Heart right ventricle (tissue), 16 donors: ENCODE results near the gene FGF14. TPM values are rescaled to one million over a fixed set of nuclear protein-coding genes. Genes with fewer than 3 reads are reported as not detected.
A peak's percentile ranks its signal among the peaks of the same experiment; 100 is the strongest.

Experiments
- ATAC-seq, 8 donors: fragments of 200-7000 bp; cut with Tn5 transposase; one replicate each; pipeline ENCODE4 v1.9.1; 2020; ENCODE audit warnings: mild to moderate bottlenecking in 8 of 8, moderate library complexity in 8 of 8, moderate number of reproducible peaks in 1 of 8
- DNase-seq, 2 donors: peaks; one replicate each; pipeline ENCODE4 v3.0.0-alpha.2; 2020
- H3K27ac ChIP-seq, 10 donors: fragments of 200-600 bp; sonication (generic) in 2 of 10; one replicate each; pipeline versions ENCODE4 v1.5.0 to v1.8.0; 2020 to 2022; ENCODE audit warnings: mild to moderate bottlenecking in 3 of 10
- H3K27me3 ChIP-seq, 7 donors: fragments of 200-600 bp; one replicate each; pipeline ENCODE4 v1.8.0; 2021 to 2022; ENCODE audit warnings: mild to moderate bottlenecking in 2 of 7
- H3K36me3 ChIP-seq, 9 donors: fragments of 200-600 bp; sonication (generic) in 1 of 9; one replicate each; pipeline versions ENCODE4 v1.5.0 to v1.8.0; 2020 to 2022; ENCODE audit warnings: mild to moderate bottlenecking in 2 of 9
- H3K4me1 ChIP-seq, 9 donors: fragments of 200-600 bp; sonication (generic) in 1 of 9; one replicate each; pipeline versions ENCODE4 v1.5.0 to v1.8.0; 2020 to 2022; ENCODE audit warnings: mild to moderate bottlenecking in 4 of 9
- H3K4me3 ChIP-seq, 10 donors: fragments of 200-600 bp; sonication (generic) in 2 of 10; one replicate each; pipeline versions ENCODE4 v1.5.0 to v1.8.0; 2020 to 2022; ENCODE audit warnings: mild to moderate bottlenecking in 7 of 10, moderate library complexity in 2 of 10
- H3K9me3 ChIP-seq, 11 donors: fragments of 200-600 bp in 10 of 11; sonication (generic) in 2 of 11; one replicate each; pipeline versions ENCODE4 v1.5.0 to v1.8.0; 2013 to 2022; ENCODE audit warnings: mild to moderate bottlenecking in 2 of 11, control low read depth in 1 of 11, moderate library complexity in 1 of 11
- CTCF ChIP-seq, 9 donors: fragments of 200-600 bp; sonication (generic) in 2 of 9; IDR thresholded peaks; one replicate each; pipeline versions ENCODE4 v1.5.0 to v1.8.0; 2021 to 2022; ENCODE audit warnings: antibody characterized with exemption in 9 of 9, mild to moderate bottlenecking in 5 of 9, moderate library complexity in 1 of 9
- WGBS, 2 donors: extraction: QIAGEN DNeasy Blood & Tissue Kit; methylation state at CpG; one replicate each; pipeline ENCODE4 v1.1.7; 2013; ENCODE audit warnings: inconsistent platforms in 1 of 2; 5-methylcytosine and 5-hydroxymethylcytosine counted together
- intact Hi-C, 10 donors: fragments of 100-400 bp; cut with DNase I; formaldehyde crosslinking; loops; one replicate each; pipeline versions ENCODE4 v1.11.1 to v1.14.2; 2022
- polyA plus RNA-seq, 2 donors: library from polyadenylated mRNA; stranded (reverse); fragments of 200-250 nt; gene quantifications; one replicate each; pipeline ENCODE4 v1.2.3, GENCODE V29; 2013
- total RNA-seq, 10 donors: library from RNA; stranded (reverse); fragmentation: NEBNext Ultra II Directional in 3 of 10; extraction: Animal tissue kit (Norgen Biotek cat#: 25700) in 3 of 10; gene quantifications; one replicate each; pipeline versions ENCODE4 v1.2.1 to v1.2.4, GENCODE V29; 2021 to 2023
- donor health status: Arrhythmogenic right ventricular cardiomyopathy.
- donor health status: ischemic (EF 13 %, LVEDD 7.1; RV severe dilation, severe dysfunction).
- donor health status: healthy with polysubstance abuse.
- donor health status: DM: no; HTN: yes; CAD: no.
- donor health status: DM: no; HTN: no; CAD: no.
- donor health status: ischemic (EF 25% LVEDD 6.9; RV normal size, moderate dysfunction).
- donor health status: ischemic (EF 25% LVEDD 5.7; RV mildly dilated, moderate dysfunction).
- donor health status: healthy.
- donor health status: DM: yes; HTN: yes; CAD: no.
- donor health status: Ischemic cardiomyopathy.
- donor health status: ischemic (EF 35%, LVEDD 5.7; RV mildly dilated, moderate dysfunction).
- donor health status: nonischemic (EF 11% LVEDD 7.7; RV severe dilation, severe dysfunction).
- donor health status: DM: yes; HTN: yes; CAD: no.
- donor health status: PGD.
- donor health status: ischemic (EF 29% LVEDD 5.4; RV normal size, mild dysfunction).
- donor health status: nonischemic (EF 23%, LVEDD 6.1; RV moderate dilation, normal function).

The FGF14 gene
- total and polyA plus RNA-seq, 12 donors: 0.20 to 7.8 (median 5.3) TPM

GRCh38 chr13:102000764-102001163 is 401.1 kb downstream of the FGF14 start:
- ATAC-seq (no peak), DNase-seq (no peak)
- no peak overlapping the region for H3K4me3 ChIP-seq
- H3K27me3 ChIP-seq: no peaks in the 10 kb centered on the region
- H3K4me1 ChIP-seq: peaks cover 0 to 31% (median 20%) of the 10 kb centered on the region in 9 donors
- intact Hi-C loops: no loop called here
- no peaks in the 10 kb centered on the region for H3K9me3 ChIP-seq
- peak overlapping the region in 1 of 10 donors; percentile 5 for H3K27ac ChIP-seq
- H3K36me3 ChIP-seq: no peaks in the 10 kb centered on the region
- TF ChIP-seq CTCF (IDR thresholded peaks at IDR 0.05): no peak

DNA sequence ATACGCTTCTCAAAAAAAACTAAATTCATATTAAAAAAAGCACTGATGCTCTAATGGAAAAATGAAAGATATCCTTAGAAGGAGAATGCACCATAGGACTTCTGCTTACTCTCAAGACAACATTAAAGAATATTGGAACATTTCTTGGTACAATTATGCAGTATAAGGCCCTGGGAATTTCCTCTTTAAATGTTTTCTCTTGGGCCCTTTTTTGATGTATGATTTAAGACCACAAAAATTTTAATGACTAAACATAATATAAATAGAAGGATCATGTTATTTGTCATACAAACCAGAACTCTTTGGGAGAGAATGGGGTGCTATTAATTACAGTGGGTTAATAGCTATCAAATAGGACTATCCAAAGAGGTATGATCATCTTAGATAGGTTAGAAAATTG is 403.7 kb downstream of the FGF14 start:
- no peak for TF ChIP-seq CTCF (IDR thresholded peaks at IDR 0.05)
- no peaks in the 10 kb centered on the region for H3K27me3 ChIP-seq
- intact Hi-C loops: no loop called here
- no peak overlapping the region for H3K27ac ChIP-seq
- no peak overlapping the region for H3K4me3 ChIP-seq
- ATAC-seq (no peak), DNase-seq (no peak)
- no peaks in the 10 kb centered on the region for H3K36me3 ChIP-seq
- WGBS, 2 donors: 91 to 97% methylated on average over 1 of the region's 1 CpG
- peaks cover 0 to 22% (median 12%) of the 10 kb centered on the region in 9 donors for H3K4me1 ChIP-seq
- H3K9me3 ChIP-seq: peaks cover 0 to 6% (median 0%) of the 10 kb centered on the region in 11 donors

DNA sequence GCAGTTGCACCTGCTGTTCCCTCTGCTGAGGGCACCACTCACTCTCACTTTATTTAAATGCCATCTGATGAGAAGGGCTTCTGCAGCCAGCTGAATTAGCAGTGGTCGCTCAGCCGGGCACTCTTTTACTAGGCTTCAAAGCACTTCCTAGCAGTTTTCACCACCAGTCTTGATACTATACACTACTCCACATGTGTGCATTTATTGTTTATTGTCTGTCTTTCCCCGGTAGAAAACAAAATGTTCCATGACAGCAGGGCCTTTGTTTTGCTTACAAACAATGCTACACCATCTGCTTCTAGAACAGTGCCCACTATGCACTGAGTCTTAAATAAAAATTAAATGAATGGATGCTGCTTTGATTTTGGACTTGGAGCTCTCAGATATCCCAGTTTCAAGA is 404.9 kb downstream of the FGF14 start:
- Histone ChIP-seq H3K4me1 (peaks cover 0 to 10% (median 3%) of the 10 kb centered on the region in 9 donors), H3K36me3 (no peaks in the 10 kb centered on the region), H3K27ac (no peak overlapping the region), H3K9me3 (peaks cover 0 to 9% (median 0%) of the 10 kb centered on the region in 11 donors), H3K4me3 (no peak overlapping the region), H3K27me3 (no peaks in the 10 kb centered on the region)
- ATAC-seq: no peak
- no peak for TF ChIP-seq CTCF (IDR thresholded peaks at IDR 0.05)
- intact Hi-C loops: no loop called here
- 73 to 83% methylated on average over 3 of the region's 3 CpGs for WGBS, 2 donors
- no peak for DNase-seq

GRCh38 chr13:101989798-101990350 is 412.0 kb downstream of the FGF14 start:
- TF ChIP-seq CTCF (IDR thresholded peaks at IDR 0.05): no peak
- no peaks in the 10 kb centered on the region for H3K4me1 ChIP-seq
- WGBS, 2 donors: 58 to 68% methylated on average over 5 of the region's 5 CpGs
- no peaks in the 10 kb centered on the region for H3K27me3 ChIP-seq
- no peak overlapping the region for H3K27ac ChIP-seq
- H3K36me3 ChIP-seq: no peaks in the 10 kb centered on the region
- no peak overlapping the region for H3K4me3 ChIP-seq
- ATAC-seq: no peak
- H3K9me3 ChIP-seq: peaks cover 0 to 9% (median 0%) of the 10 kb centered on the region in 11 donors
- intact Hi-C loops: no loop called here
- DNase-seq: no peak
